HG02970 (cell line): ENCODE measurements around the gene CAMK2D.
"Not testable (repeated sequence)": the region's sequence is repeated elsewhere in the genome, so short reads cannot be mapped to it uniquely, and the experiment has no call there.

Experiments
- ATAC-seq: cut with Tn5 transposase; IDR thresholded peaks from one replicate; pipeline ENCODE4 v1.9.1; 2021; ENCODE audit warnings: mild to moderate bottlenecking, moderate library complexity, moderate number of reproducible peaks; ENCODE audit not compliant: unreplicated experiment, low FRiP score

Gene CAMK2D

GRCh38 chr4:113761620-113762185, at the start of gene CAMK2D:
CAMK2D (minus strand) TSS chr4:113761738; CDS start chr4:113761068, 670 bp downstream.
- ATAC-seq: peak; percentile 35

GRCh38 chr4:113810906-113811305, 49.4 kb upstream of the CAMK2D start:
- no peak for ATAC-seq

- no peak for ATAC-seq
These were observed 47.8 kb upstream of the CAMK2D start for GRCh38 chr4:113809311-113809710.

- ATAC-seq: no peak
These were observed 45.3 kb upstream of the CAMK2D start for GRCh38 chr4:113806850-113807249.

GRCh38 chr4:113801882-113802281, 40.3 kb upstream of the CAMK2D start:
- no peak for ATAC-seq

GRCh38 chr4:113796381-113796780, 34.8 kb upstream of the CAMK2D start:
- not testable (repeated sequence) for ATAC-seq

- no peak for ATAC-seq
These were observed 28.9 kb upstream of the CAMK2D start for GRCh38 chr4:113790478-113790877.

- no peak for ATAC-seq
These were observed 27.4 kb upstream of the CAMK2D start for GRCh38 chr4:113788888-113789287.

GRCh38 chr4:113785781-113786180, 24.2 kb upstream of the CAMK2D start:
- no peak for ATAC-seq

GRCh38 chr4:113784497-113785250, 23.1 kb upstream of the CAMK2D start:
- no peak for ATAC-seq

GRCh38 chr4:113783701-113784100, 22.2 kb upstream of the CAMK2D start:
- ATAC-seq: no peak

GRCh38 chr4:113783289-113783688, 21.8 kb upstream of the CAMK2D start:
- no peak for ATAC-seq

- ATAC-seq: no peak
These were observed 20.0 kb upstream of the CAMK2D start for GRCh38 chr4:113781439-113782040.

- ATAC-seq: no peak
These were observed 15.1 kb upstream of the CAMK2D start for GRCh38 chr4:113776679-113777078.

- no peak for ATAC-seq
These were observed 14.5 kb upstream of the CAMK2D start for GRCh38 chr4:113776016-113776415.

GRCh38 chr4:113773756-113774155, 12.2 kb upstream of the CAMK2D start:
- no peak for ATAC-seq

GRCh38 chr4:113773014-113773413, 11.5 kb upstream of the CAMK2D start:
- ATAC-seq: no peak

GRCh38 chr4:113772319-113772718, 10.8 kb upstream of the CAMK2D start:
- no peak for ATAC-seq

GRCh38 chr4:113769744-113770143, 8.2 kb upstream of the CAMK2D start:
- no peak for ATAC-seq

GRCh38 chr4:113768952-113769351, 7.4 kb upstream of the CAMK2D start:
- no peak for ATAC-seq

GRCh38 chr4:113766882-113767281, 5.3 kb upstream of the CAMK2D start:
- no peak for ATAC-seq
